Keratinocyte (primary cell): ENCODE data around the gene IFT122.

Experiments used
- CTCF ChIP-seq, 3 experiments: IDR thresholded peaks in 1 of 3; conservative IDR thresholded peaks in 1 of 3; optimal IDR thresholded peaks in 1 of 3; 2 replicates in 2 of 3; 3 replicates in 1 of 3; pipeline versions ENCODE3 to v1.5.1; 2011; ENCODE audit warnings: low read length in 3 of 3, mild to moderate bottlenecking in 3 of 3, moderate library complexity in 2 of 3, control low read depth in 1 of 3, inconsistent platforms in 1 of 3; ENCODE audit not compliant: insufficient read depth in 2 of 3; ENCODE audit errors: extremely low read depth in 1 of 3
- EZH2 ChIP-seq: IDR thresholded peaks from one replicate; pipeline ENCODE4 v1.6.1; 2012; ENCODE audit warnings: inconsistent platforms, mild to moderate bottlenecking, low read length, moderate library complexity

DNA sequence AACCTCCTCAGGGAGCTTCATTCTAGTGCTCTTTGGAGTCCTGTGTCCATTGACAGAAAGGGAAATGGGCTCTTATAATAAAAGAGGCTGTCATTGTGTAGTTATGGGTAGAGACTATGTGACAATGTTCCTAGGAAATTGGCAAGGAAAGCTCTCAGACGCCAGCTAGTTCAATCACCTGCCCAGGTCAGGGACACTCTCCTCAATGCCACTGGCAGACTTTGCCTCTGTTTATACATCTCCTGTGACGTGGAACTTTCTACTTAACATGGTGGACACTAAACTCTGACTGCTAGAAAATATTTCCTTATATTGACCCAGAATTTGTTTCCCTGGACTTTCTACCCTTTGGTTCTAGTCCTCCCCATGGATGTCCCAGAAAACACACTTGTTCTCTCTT, 14.4 kb upstream of the IFT122 start:
- TF ChIP-seq CTCF (optimal IDR thresholded peaks at IDR 0.05 in 1 of 3, IDR thresholded peaks at IDR 0.05 in 1 of 3, conservative IDR thresholded peaks at IDR 0.05 in 1 of 3; ENCODE audit: extremely low read depth in 1 of 3, insufficient read depth in 2 of 3, low read length in 3 of 3), result no peak
- TF ChIP-seq EZH2, result no peak
